ENCODE results near the gene PDGFC. TPM values are rescaled to one million over a fixed set of nuclear protein-coding genes. Genes with fewer than 3 reads are reported as not detected.
"Not testable (repeated sequence)": the region's sequence is repeated elsewhere in the genome, so short reads cannot be mapped to it uniquely, and the experiment has no call there.

The PDGFC gene
- total and polyA plus RNA-seq, 4 experiments from 2014 or later = 0.29 TPM; not detected in 3

DNA sequence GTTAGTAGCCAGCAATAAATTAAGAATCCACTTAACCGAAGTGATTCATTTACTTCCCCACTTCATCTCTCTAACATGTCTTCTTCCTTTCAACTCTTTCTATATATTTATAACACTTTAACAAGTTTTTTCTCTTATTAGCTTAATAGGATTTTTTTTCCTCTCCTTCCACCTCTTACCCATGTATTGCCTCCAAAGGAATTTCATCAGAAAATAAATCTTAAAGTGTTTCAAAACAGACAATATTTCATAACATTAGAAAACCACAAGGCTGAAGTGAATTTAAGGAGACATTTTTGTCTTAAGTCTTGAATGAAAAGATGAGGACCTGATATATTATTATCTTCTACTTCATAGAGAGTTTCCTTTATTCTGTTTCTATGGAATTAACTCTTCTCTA is 101.5 kb downstream of the PDGFC start:
- intact Hi-C loops (cut with micrococcal nuclease) = no loop called here
- Mint-ChIP-seq H3K27ac (no peak overlapping the region), H3K27me3 (no peaks in the 10 kb centered on the region), H3K4me1 (no peaks in the 10 kb centered on the region), H3K36me3 (no peaks in the 10 kb centered on the region), H3K4me3 (no peak overlapping the region), H3K9me3 (peaks cover 0 to 15% (median 5%) of the 10 kb centered on the region in 8 donors)
- POLR2A ChIA-PET (ENCODE audit: partially characterized antibody) = no interaction called here
- no peak for DNase-seq
- Histone ChIP-seq H3K4me1 (ENCODE audit: insufficient read depth, low read length) (no peaks in the 10 kb centered on the region), H3K36me3 (ENCODE audit: insufficient read depth, low read length) (no peaks in the 10 kb centered on the region), H3K4me3 (ENCODE audit: low read length in 2 of 2) (no peak overlapping the region), H3K27me3 (ENCODE audit: insufficient read depth, low read length) (no peaks in the 10 kb centered on the region), H3K27ac (ENCODE audit: low read depth, low read length) (no peak overlapping the region), H3K9me3 (ENCODE audit: control insufficient read depth in 1 of 2, low read length in 2 of 2) (no peaks in the 10 kb centered on the region)
- CTCF ChIA-PET (ENCODE audit: partially characterized antibody) = no interaction called here

- CTCF ChIA-PET (ENCODE audit: partially characterized antibody); H3K27ac Mint-ChIP-seq; H3K27me3 Mint-ChIP-seq: not testable (repeated sequence)
Measured at GRCh38 chr4:156866088-156866487, 105.5 kb downstream of the PDGFC start.

DNA sequence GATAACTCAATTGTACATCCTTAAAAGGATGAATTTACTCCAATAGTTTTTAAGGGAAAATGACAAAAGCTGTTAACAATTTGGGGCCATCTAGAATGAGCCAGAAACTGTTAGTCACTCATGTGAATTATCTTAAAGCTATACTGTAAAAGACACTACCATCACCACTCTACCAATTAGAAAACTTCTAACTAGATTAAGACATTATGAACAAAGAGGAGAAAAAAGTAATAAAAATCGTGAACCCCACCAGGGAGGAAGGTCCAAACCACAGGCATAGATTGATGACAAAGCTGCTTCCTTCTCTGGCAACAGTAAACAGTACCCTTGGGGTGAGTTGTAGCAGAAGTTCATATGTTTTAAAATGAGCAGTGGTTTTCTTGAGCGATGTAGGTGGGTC is 106.1 kb downstream of the PDGFC start:
- no peak for DNase-seq
- no peak overlapping the region for H3K27ac ChIP-seq (ENCODE audit: low read depth, low read length)
- intact Hi-C loops (cut with micrococcal nuclease) = no loop called here
- Mint-ChIP-seq H3K36me3 (no peaks in the 10 kb centered on the region), H3K27me3 (no peaks in the 10 kb centered on the region), H3K4me3 (no peak overlapping the region), H3K27ac (no peak overlapping the region), H3K4me1 (no peaks in the 10 kb centered on the region), H3K9me3 (peaks cover 0 to 6% (median 3%) of the 10 kb centered on the region in 8 donors)
- no peaks in the 10 kb centered on the region for H3K36me3 ChIP-seq (ENCODE audit: insufficient read depth, low read length)
- no peak overlapping the region for H3K4me3 ChIP-seq (ENCODE audit: low read length in 2 of 2)
- POLR2A ChIA-PET (ENCODE audit: partially characterized antibody) = no interaction called here
- no peaks in the 10 kb centered on the region for H3K27me3 ChIP-seq (ENCODE audit: insufficient read depth, low read length)
- CTCF ChIA-PET (ENCODE audit: partially characterized antibody) = no interaction called here
- H3K4me1 ChIP-seq (ENCODE audit: insufficient read depth, low read length) = no peaks in the 10 kb centered on the region
- no peaks in the 10 kb centered on the region for H3K9me3 ChIP-seq (ENCODE audit: control insufficient read depth in 1 of 2, low read length in 2 of 2)

More at GRCh38 chr4:156866088-156866487, 105.5 kb downstream of the PDGFC start:
- DNase-seq; H3K4me3 ChIP-seq (ENCODE audit: low read length in 2 of 2); H3K27me3 ChIP-seq (ENCODE audit: insufficient read depth, low read length); H3K4me1 Mint-ChIP-seq; H3K9me3 ChIP-seq (ENCODE audit: control insufficient read depth in 1 of 2, low read length in 2 of 2); POLR2A ChIA-PET (ENCODE audit: partially characterized antibody); intact Hi-C loops (cut with micrococcal nuclease); H3K27ac ChIP-seq (ENCODE audit: low read depth, low read length); H3K36me3 ChIP-seq (ENCODE audit: insufficient read depth, low read length); H3K4me3 Mint-ChIP-seq; H3K9me3 Mint-ChIP-seq; H3K4me1 ChIP-seq (ENCODE audit: insufficient read depth, low read length); H3K36me3 Mint-ChIP-seq: not testable (repeated sequence)

DNA sequence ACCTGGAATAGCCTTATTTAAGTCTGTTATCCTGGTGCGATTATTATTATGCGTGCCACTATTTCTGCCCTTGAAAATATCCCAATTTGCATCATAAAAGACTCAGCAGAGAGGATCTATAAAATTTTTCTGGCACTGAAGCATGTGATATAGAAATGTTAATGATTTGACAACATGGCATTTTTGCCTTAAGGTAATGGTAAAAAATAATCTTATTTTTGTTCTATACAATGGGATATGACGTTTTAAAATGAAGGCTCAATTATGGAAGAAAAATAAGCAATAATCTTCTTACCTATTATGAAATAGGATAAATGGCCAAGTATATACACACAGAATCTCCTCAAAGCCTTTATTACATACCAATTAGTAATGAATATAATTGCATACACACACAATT is 113.5 kb downstream of the PDGFC start:
- H3K9me3 ChIP-seq (ENCODE audit: control insufficient read depth in 1 of 2, low read length in 2 of 2) = no peaks in the 10 kb centered on the region
- no peak overlapping the region for H3K27ac ChIP-seq (ENCODE audit: low read depth, low read length)
- no peaks in the 10 kb centered on the region for H3K36me3 ChIP-seq (ENCODE audit: insufficient read depth, low read length)
- ChIA-PET POLR2A (ENCODE audit: partially characterized antibody) (no interaction called here), CTCF (ENCODE audit: partially characterized antibody) (no interaction called here)
- intact Hi-C loops (cut with micrococcal nuclease) = no loop called here
- H3K27ac Mint-ChIP-seq = no peak overlapping the region
- no peaks in the 10 kb centered on the region for H3K27me3 Mint-ChIP-seq
- H3K4me3 ChIP-seq (ENCODE audit: low read length in 2 of 2) = no peak overlapping the region
- peaks cover 0 to 2% (median 0%) of the 10 kb centered on the region in 8 donors for H3K9me3 Mint-ChIP-seq
- no peaks in the 10 kb centered on the region for H3K27me3 ChIP-seq (ENCODE audit: insufficient read depth, low read length)
- H3K4me1 Mint-ChIP-seq = no peaks in the 10 kb centered on the region
- H3K4me1 ChIP-seq (ENCODE audit: insufficient read depth, low read length) = no peaks in the 10 kb centered on the region
- DNase-seq = no peak
- no peak overlapping the region for H3K4me3 Mint-ChIP-seq
- no peaks in the 10 kb centered on the region for H3K36me3 Mint-ChIP-seq

DNA sequence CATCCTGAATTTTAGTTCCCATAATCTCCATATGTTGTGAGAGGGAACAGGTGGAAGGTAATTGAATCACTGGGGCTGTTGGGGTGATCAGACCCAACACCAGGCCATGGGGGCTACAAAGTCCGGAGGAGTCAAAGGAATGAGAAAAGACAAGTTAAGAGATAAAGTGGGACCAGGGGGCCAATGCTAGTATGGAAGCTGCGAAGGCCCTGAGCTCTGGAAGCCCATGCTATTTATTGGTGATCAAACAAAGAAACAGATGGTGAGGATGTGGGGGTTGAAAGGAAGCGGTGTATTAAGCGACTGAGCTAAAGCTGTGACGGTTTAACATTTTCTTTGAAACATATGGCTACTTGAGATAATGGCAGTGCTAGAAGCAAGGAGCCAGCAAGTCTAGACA is 132.8 kb downstream of the PDGFC start:
- CTCF ChIA-PET (ENCODE audit: partially characterized antibody) = no interaction called here
- Mint-ChIP-seq H3K27ac (no peak overlapping the region), H3K27me3 (no peaks in the 10 kb centered on the region), H3K36me3 (no peaks in the 10 kb centered on the region), H3K9me3 (peaks cover 4 to 26% (median 19%) of the 10 kb centered on the region in 8 donors), H3K4me1 (no peaks in the 10 kb centered on the region), H3K4me3 (no peak overlapping the region)
- no peak overlapping the region for H3K27ac ChIP-seq (ENCODE audit: low read depth, low read length)
- DNase-seq = no peak
- H3K27me3 ChIP-seq (ENCODE audit: insufficient read depth, low read length) = no peaks in the 10 kb centered on the region
- intact Hi-C loops (cut with micrococcal nuclease) = no loop called here
- POLR2A ChIA-PET (ENCODE audit: partially characterized antibody) = no interaction called here
- no peak overlapping the region for H3K4me3 ChIP-seq (ENCODE audit: low read length in 2 of 2)
- no peaks in the 10 kb centered on the region for H3K36me3 ChIP-seq (ENCODE audit: insufficient read depth, low read length)
- H3K9me3 ChIP-seq (ENCODE audit: control insufficient read depth in 1 of 2, low read length in 2 of 2) = no peaks in the 10 kb centered on the region
- no peaks in the 10 kb centered on the region for H3K4me1 ChIP-seq (ENCODE audit: insufficient read depth, low read length)

DNA sequence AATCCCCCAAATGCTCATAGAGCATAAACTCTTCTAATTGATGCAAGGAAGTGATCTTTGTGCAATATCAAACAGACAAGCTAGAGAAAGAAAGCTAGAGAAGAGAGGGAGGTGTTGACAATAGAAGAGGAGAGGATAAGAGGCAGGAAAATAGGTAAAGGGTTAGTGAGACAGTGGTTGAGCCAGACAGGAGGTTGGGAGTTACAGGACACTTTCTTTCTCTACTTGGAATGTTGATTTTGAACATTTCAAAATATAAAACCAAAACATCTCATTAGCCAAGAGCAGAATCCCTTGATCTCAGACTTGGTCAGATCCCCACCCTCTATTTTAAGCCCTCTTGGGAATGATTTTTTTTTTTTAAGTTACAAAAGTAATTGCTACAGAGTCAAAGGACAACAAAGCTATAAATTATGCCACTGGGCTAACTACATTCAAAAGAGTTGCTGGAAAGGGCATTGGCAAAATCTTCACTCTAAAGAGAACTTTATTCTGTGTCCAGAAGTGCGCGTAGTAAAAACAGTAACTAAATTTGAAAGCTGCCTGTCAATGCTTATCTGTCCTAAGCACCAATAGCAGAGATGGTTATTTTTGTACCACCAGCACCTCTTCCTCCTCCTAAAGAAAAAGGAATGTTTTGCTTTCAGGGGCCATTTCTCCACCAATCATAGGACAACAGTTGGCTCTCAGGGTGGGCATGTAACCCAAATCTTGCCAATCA is 133.8 kb downstream of the PDGFC start:
- intact Hi-C loops (cut with micrococcal nuclease) = no loop called here
- H3K4me3 Mint-ChIP-seq = no peak overlapping the region
- no peaks in the 10 kb centered on the region for H3K36me3 ChIP-seq (ENCODE audit: insufficient read depth, low read length)
- no peaks in the 10 kb centered on the region for H3K9me3 ChIP-seq (ENCODE audit: control insufficient read depth in 1 of 2, low read length in 2 of 2)
- H3K27me3 Mint-ChIP-seq = no peaks in the 10 kb centered on the region
- H3K36me3 Mint-ChIP-seq = no peaks in the 10 kb centered on the region
- H3K27ac Mint-ChIP-seq = no peak overlapping the region
- H3K4me3 ChIP-seq (ENCODE audit: low read length in 2 of 2) = no peak overlapping the region
- no peaks in the 10 kb centered on the region for H3K4me1 ChIP-seq (ENCODE audit: insufficient read depth, low read length)
- ChIA-PET POLR2A (ENCODE audit: partially characterized antibody) (no interaction called here), CTCF (ENCODE audit: partially characterized antibody) (no interaction called here)
- peaks cover 4 to 26% (median 19%) of the 10 kb centered on the region in 8 donors for H3K9me3 Mint-ChIP-seq
- DNase-seq = no peak
- no peak overlapping the region for H3K27ac ChIP-seq (ENCODE audit: low read depth, low read length)
- H3K27me3 ChIP-seq (ENCODE audit: insufficient read depth, low read length) = no peaks in the 10 kb centered on the region
- no peaks in the 10 kb centered on the region for H3K4me1 Mint-ChIP-seq

DNA sequence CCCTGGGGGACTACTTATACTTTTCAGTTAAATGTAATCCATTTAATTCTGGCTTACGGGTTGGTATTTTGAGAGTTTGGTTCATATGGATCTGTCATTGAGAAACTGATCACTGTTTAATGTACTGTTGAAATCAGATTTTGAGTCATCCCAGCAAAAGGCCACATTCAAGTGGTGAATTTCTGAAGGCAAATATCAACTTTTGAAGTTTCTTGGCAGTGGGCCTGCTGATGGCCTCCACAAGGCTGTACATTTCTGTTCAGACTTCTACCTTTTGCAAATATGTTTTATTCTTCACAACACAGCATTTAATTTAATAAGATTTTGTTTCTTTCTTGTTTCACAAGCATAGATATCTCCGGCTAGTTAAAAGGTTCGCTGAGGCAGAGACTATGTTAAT is 138.7 kb downstream of the PDGFC start:
- no peaks in the 10 kb centered on the region for H3K27me3 Mint-ChIP-seq
- H3K9me3 Mint-ChIP-seq = peaks cover 0 to 8% (median 4%) of the 10 kb centered on the region in 8 donors
- no peaks in the 10 kb centered on the region for H3K4me1 ChIP-seq (ENCODE audit: insufficient read depth, low read length)
- H3K36me3 ChIP-seq (ENCODE audit: insufficient read depth, low read length) = no peaks in the 10 kb centered on the region
- POLR2A ChIA-PET (ENCODE audit: partially characterized antibody) = no interaction called here
- no peak overlapping the region for H3K27ac ChIP-seq (ENCODE audit: low read depth, low read length)
- DNase-seq = no peak
- no peak overlapping the region for H3K4me3 Mint-ChIP-seq
- H3K36me3 Mint-ChIP-seq = no peaks in the 10 kb centered on the region
- H3K4me3 ChIP-seq (ENCODE audit: low read length in 2 of 2) = no peak overlapping the region
- no peaks in the 10 kb centered on the region for H3K4me1 Mint-ChIP-seq
- CTCF ChIA-PET (ENCODE audit: partially characterized antibody) = no interaction called here
- no peak overlapping the region for H3K27ac Mint-ChIP-seq
- intact Hi-C loops (cut with micrococcal nuclease) = no loop called here
- H3K9me3 ChIP-seq (ENCODE audit: control insufficient read depth in 1 of 2, low read length in 2 of 2) = no peaks in the 10 kb centered on the region
- H3K27me3 ChIP-seq (ENCODE audit: insufficient read depth, low read length) = no peaks in the 10 kb centered on the region

DNA sequence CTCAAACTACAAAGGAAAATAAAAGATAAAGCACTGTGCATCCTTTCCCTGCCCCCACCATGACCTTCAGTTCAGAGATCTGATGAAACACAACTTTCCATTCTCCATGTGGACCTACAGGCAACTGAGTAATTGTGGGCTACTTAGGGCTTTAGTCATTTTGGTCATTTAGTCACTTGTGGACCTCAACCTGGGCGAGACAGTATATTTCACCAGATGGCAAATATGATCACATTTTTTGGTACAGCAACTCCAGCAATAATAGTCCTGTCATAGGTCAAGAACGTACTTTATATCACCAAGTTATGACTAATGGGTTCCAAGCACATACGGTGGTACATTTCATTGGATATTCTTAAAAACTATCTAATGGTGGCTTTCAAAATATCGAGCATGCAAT is 141.2 kb downstream of the PDGFC start:
- Histone ChIP-seq H3K27ac (ENCODE audit: low read depth, low read length) (no peak overlapping the region), H3K4me1 (ENCODE audit: insufficient read depth, low read length) (no peaks in the 10 kb centered on the region), H3K27me3 (ENCODE audit: insufficient read depth, low read length) (no peaks in the 10 kb centered on the region), H3K4me3 (ENCODE audit: low read length in 2 of 2) (no peak overlapping the region), H3K9me3 (ENCODE audit: control insufficient read depth in 1 of 2, low read length in 2 of 2) (no peaks in the 10 kb centered on the region), H3K36me3 (ENCODE audit: insufficient read depth, low read length) (no peaks in the 10 kb centered on the region)
- no peak overlapping the region for H3K4me3 Mint-ChIP-seq
- CTCF ChIA-PET (ENCODE audit: partially characterized antibody) = no interaction called here
- H3K27ac Mint-ChIP-seq = no peak overlapping the region
- H3K36me3 Mint-ChIP-seq = no peaks in the 10 kb centered on the region
- DNase-seq = no peak
- POLR2A ChIA-PET (ENCODE audit: partially characterized antibody) = no interaction called here
- H3K27me3 Mint-ChIP-seq = no peaks in the 10 kb centered on the region
- intact Hi-C loops (cut with micrococcal nuclease) = no loop called here
- H3K4me1 Mint-ChIP-seq = no peaks in the 10 kb centered on the region
- H3K9me3 Mint-ChIP-seq = peaks cover 0 to 8% (median 0%) of the 10 kb centered on the region in 8 donors
